ENCODE measurements around the gene DDRGK1. TPM values are rescaled to one million over a fixed set of nuclear protein-coding genes. Genes with fewer than 3 reads are reported as not detected.

Gene DDRGK1
- total RNA-seq, 2 donors from 2014 or later, result 78.5 to 87.1 TPM

GRCh38 chr20:3174442-3175261 is 29.8 kb downstream of the DDRGK1 start:
- Mint-ChIP-seq H3K9me3 (no peaks in the 10 kb centered on the region), H3K4me3 (peak overlapping the region; percentile 79), H3K4me1 (ENCODE audit: low read depth in 2 of 2) (peaks cover 7 to 16% of the 10 kb centered on the region in 2 donors), H3K36me3 (no peaks in the 10 kb centered on the region), H3K27ac (peak overlapping the region in 1 of 2 donors; percentile 35), H3K27me3 (peaks cover 23 to 30% of the 10 kb centered on the region in 2 donors)
- DNase-seq (ENCODE audit: low spot score) (no peak), ATAC-seq (no peak)

GRCh38 chr20:3173610-3174441 is 30.7 kb downstream of the DDRGK1 start:
- DNase-seq (ENCODE audit: low spot score) (peak; percentile 88), ATAC-seq (peak; percentile 97)
- Mint-ChIP-seq H3K27me3 (peaks cover 29 to 34% of the 10 kb centered on the region in 2 donors), H3K27ac (peak overlapping the region in 1 of 2 donors; percentile 35), H3K36me3 (no peaks in the 10 kb centered on the region), H3K4me1 (ENCODE audit: low read depth in 2 of 2) (peaks cover 7 to 16% of the 10 kb centered on the region in 2 donors), H3K9me3 (no peaks in the 10 kb centered on the region), H3K4me3 (peak overlapping the region; percentile 79)

GRCh38 chr20:3172933-3173609 is 31.4 kb downstream of the DDRGK1 start, which contains the start of gene LZTS3:
Gene LZTS3, minus strand, starts transcription at chr20:3173549. Its CDS starts 6,386 bp downstream, at chr20:3167163.
- H3K27me3 Mint-ChIP-seq, result peaks cover 34 to 39% of the 10 kb centered on the region in 2 donors
- peak within 1 kb of the TSS; percentile 79 for H3K4me3 Mint-ChIP-seq
- ATAC-seq, result peak; percentile 79 to 81
- no peaks in the 10 kb centered on the region for H3K9me3 Mint-ChIP-seq
- H3K36me3 Mint-ChIP-seq, result no peaks in the 10 kb centered on the region
- DNase-seq (ENCODE audit: low spot score), result peak; percentile 81
- peak within 1 kb of the TSS in 1 of 2 donors; percentile 35 for H3K27ac Mint-ChIP-seq
- H3K4me1 Mint-ChIP-seq (ENCODE audit: low read depth in 2 of 2), result peaks cover 7 to 16% of the 10 kb centered on the region in 2 donors

DNA sequence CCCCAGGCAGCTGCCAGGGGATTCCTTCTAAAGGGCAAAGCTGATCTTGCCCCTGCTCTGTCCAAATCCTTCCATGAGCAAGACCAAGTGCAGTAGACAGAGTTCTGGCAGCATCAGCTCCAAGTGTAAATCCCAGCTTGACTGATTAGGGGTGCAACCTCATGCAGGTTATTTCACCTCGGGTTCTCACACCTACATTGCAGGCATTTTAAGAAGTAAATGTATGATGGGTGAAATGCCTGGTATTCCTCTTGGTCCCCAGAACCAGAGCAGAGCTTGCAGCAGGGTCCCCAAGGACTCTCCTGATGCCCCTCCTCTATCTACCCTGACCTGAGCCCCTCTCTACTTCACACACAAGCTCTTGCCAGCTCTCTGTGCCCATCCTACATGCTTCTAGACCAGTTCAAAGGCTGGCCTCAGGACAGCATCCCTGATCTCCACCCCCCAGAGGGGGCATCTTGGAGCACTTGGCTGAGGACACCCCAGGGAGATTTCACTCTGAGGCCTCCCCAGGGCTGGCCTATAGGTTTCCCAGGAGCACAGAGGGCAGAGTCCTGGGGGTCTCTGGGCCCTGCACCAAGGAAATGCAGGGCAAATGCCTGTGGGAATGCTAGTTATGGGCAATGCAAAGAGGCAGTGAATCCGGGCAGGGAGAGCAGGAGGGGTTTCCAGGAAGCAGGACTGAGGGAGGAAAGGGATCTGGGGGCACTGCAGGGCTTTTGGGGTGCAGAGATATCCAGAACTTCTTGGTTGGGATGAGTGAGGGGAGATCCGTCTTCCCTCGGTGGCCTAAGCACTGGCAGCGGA is 32.2 kb downstream of the DDRGK1 start:
- no peak for DNase-seq (ENCODE audit: low spot score)
- Mint-ChIP-seq H3K27ac (no peak overlapping the region), H3K36me3 (no peaks in the 10 kb centered on the region), H3K4me1 (ENCODE audit: low read depth in 2 of 2) (peaks cover 7 to 16% of the 10 kb centered on the region in 2 donors), H3K27me3 (peaks cover 36 to 39% of the 10 kb centered on the region in 2 donors), H3K9me3 (no peaks in the 10 kb centered on the region), H3K4me3 (peak overlapping the region; percentile 71)
- no peak for ATAC-seq

DNA sequence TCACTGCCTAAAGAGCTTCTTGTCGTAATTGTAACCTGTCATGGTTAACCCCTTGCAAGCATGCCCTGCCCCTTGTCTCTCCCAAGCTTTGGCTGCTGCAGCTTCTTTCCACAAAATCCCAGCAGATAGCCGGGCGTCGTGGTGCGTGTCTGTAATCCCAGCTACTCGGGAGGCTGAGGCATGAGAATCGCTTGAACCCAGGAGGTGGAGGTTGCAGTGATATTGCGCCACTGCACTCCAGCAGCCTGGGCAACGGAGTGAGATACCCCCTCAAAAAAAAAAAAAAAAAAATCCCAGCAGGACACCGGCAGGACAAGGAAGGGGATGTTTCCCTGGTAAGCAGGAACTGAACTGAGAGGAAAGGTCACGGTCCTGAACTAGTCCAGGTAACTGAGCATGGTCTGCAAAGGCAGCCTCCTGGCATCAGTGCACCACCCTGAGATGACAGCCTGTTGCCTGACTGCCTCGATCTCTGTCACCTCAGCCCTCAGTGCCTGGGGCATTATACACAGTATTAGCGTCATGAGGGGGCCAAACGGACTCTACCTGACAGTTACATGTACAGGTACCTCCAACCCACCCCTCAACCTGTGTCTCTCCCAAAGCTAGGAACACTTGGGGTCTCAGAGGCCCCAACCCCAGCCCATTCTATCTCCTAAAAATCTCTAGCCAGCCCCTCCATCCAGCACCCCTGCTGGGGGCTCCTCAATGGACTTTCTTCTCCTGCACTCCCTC is 32.9 kb downstream of the DDRGK1 start:
- no peaks in the 10 kb centered on the region for H3K36me3 Mint-ChIP-seq
- ATAC-seq (no peak), DNase-seq (ENCODE audit: low spot score) (no peak)
- H3K9me3 Mint-ChIP-seq, result no peaks in the 10 kb centered on the region
- H3K27ac Mint-ChIP-seq, result no peak overlapping the region
- no peak overlapping the region for H3K4me3 Mint-ChIP-seq
- H3K4me1 Mint-ChIP-seq (ENCODE audit: low read depth in 2 of 2), result peaks cover 7 to 16% of the 10 kb centered on the region in 2 donors
- H3K27me3 Mint-ChIP-seq, result peaks cover 37 to 39% of the 10 kb centered on the region in 2 donors

DNA sequence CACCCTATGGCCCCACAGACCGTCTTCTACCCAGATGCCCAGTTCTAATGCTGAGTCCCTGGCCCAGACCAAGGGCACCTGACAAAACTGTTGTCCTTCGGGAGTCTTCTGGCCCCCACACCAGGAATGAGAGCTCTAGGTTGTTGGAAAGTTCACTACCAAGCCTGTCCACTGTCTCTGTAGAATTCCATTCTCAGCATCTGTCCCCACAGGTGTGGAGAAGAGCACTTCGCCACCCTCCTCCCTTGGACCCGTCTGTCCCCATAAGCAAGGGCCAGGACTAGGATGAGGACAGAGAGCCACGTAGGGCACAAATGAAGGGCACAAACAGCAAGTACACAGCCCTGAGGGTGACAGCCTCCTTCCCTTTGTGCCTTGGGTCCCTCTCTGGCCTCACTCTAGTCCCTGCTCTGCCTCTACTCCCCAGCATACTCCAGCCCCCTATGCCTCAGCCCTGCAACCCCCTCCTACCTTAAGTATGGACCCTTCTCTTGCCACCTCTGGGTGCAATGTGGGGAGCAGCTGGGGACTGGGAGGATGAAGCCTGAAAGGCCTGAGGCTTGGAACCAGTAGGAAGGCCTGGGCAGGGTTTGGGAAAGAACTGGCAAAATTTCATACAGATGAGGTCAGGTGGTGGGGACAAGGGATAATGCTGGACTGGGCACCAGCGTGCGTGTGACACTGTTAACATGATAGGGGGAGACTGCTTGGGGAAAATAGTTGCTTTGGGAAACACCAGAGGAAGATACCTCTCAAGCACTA is 35.5 kb downstream of the DDRGK1 start:
- Mint-ChIP-seq H3K36me3 (no peaks in the 10 kb centered on the region), H3K9me3 (no peaks in the 10 kb centered on the region), H3K4me1 (ENCODE audit: low read depth in 2 of 2) (peaks cover 0 to 8% of the 10 kb centered on the region in 2 donors), H3K27me3 (peaks cover 22 to 27% of the 10 kb centered on the region in 2 donors), H3K4me3 (no peak overlapping the region), H3K27ac (no peak overlapping the region)
- no peak for ATAC-seq
- no peak for DNase-seq (ENCODE audit: low spot score)

DNA sequence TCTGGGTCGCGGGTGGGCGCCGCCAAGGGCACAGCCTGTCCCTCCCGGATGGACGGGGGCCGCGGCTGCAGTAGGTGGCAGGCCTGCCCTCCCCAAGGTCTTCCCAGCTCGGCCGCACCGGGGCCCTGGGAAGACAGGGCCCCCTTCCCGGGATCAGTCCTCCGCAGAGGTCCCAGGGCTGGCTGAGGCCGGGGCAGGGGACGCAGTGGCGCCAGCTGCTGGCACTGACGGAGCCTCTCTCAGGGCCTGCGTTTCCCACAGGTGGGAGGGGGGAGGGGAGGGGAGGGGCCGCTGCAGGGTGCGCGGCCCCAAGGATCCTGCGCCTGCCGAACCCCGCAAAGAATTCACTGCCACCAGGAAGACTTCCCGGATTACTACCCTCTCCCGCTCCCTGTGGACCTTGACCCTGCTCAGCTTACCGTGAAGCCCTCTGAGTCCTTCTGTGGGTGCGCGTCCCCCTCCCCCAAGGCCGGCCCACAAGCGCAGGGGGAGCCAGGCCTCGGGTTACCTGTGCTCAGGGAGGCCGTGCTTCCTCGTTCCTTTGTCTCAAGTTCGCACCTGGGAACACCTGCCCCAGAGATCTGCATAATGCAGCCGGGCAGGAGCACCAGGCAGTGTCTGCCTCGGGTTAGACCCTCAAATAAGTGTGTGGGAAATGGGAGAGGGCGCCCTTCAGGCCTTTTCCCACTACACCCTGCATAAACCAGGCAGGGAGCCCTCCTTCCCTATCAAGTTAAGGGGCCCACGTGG is 36.2 kb downstream of the DDRGK1 start:
- ATAC-seq (no peak), DNase-seq (ENCODE audit: low spot score) (no peak)
- no peaks in the 10 kb centered on the region for H3K9me3 Mint-ChIP-seq
- H3K27me3 Mint-ChIP-seq, result peaks cover 26 to 27% of the 10 kb centered on the region in 2 donors
- H3K36me3 Mint-ChIP-seq, result no peaks in the 10 kb centered on the region
- H3K27ac Mint-ChIP-seq, result no peak overlapping the region
- H3K4me3 Mint-ChIP-seq, result no peak overlapping the region
- H3K4me1 Mint-ChIP-seq (ENCODE audit: low read depth in 2 of 2), result peaks cover 0 to 3% of the 10 kb centered on the region in 2 donors

GRCh38 chr20:3167738-3168078 is 36.8 kb downstream of the DDRGK1 start:
- Mint-ChIP-seq H3K9me3 (no peaks in the 10 kb centered on the region), H3K4me3 (no peak overlapping the region), H3K27ac (no peak overlapping the region), H3K36me3 (no peaks in the 10 kb centered on the region), H3K27me3 (peaks cover 27 to 29% of the 10 kb centered on the region in 2 donors), H3K4me1 (ENCODE audit: low read depth in 2 of 2) (peaks cover 0 to 3% of the 10 kb centered on the region in 2 donors)
- ATAC-seq (no peak), DNase-seq (ENCODE audit: low spot score) (no peak)

- Mint-ChIP-seq H3K4me3 (no peak overlapping the region), H3K4me1 (ENCODE audit: low read depth in 2 of 2) (no peaks in the 10 kb centered on the region), H3K27me3 (peaks cover 21 to 24% of the 10 kb centered on the region in 2 donors), H3K36me3 (no peaks in the 10 kb centered on the region), H3K9me3 (no peaks in the 10 kb centered on the region), H3K27ac (no peak overlapping the region)
- no peak for DNase-seq (ENCODE audit: low spot score)
- no peak for ATAC-seq
Observed at GRCh38 chr20:3166913-3167342, 37.6 kb downstream of the DDRGK1 start.

DNA sequence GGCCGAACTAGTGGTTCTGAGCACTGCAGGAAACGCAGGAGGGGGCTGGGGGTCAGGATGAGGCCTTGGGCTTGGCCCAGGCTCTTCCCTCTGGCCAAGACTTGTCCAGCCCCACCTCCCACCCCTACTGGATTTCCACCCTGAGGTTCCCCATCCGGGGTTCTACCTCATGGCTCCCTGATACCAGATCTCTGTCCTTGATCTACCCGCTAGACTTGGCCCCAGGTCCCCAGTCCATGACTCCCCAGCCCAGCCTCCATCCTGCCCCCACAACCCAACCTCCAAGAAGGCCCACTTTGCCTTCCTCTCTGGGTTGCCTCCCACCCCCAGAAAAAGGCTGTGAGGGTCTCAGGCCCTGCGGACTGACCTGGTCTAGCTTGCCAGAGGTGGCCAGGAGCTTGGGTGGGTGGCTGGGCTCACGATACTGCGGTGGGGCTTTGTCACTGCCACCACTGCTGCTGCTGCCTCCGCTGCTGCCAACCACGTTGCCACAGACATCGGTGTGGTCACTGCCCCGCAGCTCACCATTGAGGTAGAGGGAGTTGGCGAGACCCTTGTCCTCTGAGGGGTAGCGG is 38.1 kb downstream of the DDRGK1 start:
- Mint-ChIP-seq H3K4me3 (no peak overlapping the region), H3K9me3 (no peaks in the 10 kb centered on the region), H3K4me1 (ENCODE audit: low read depth in 2 of 2) (no peaks in the 10 kb centered on the region), H3K27me3 (peaks cover 18 to 21% of the 10 kb centered on the region in 2 donors), H3K27ac (no peak overlapping the region), H3K36me3 (no peaks in the 10 kb centered on the region)
- no peak for ATAC-seq
- DNase-seq (ENCODE audit: low spot score), result no peak

All from natural killer cell treated with Interleukin-12 subunit alpha and Interleukin-12 subunit beta and Interleukin-15 and Interleukin-18, amount 100 ng/mL, for 72 hours (primary cell).